Stimulated activated CD8-positive, alpha-beta memory T cell treated with anti-CD3 and anti-CD28 coated beads, Interleukin-4, amount 100 ng/mL, for 24 hours (primary cell): ENCODE results near the gene CHID1.

ENCODE experiments used
- DNase-seq: peaks from one replicate; pipeline ENCODE4 v3.0.0-alpha.2; 2020; ENCODE audit warnings: low read depth

Gene CHID1

DNA sequence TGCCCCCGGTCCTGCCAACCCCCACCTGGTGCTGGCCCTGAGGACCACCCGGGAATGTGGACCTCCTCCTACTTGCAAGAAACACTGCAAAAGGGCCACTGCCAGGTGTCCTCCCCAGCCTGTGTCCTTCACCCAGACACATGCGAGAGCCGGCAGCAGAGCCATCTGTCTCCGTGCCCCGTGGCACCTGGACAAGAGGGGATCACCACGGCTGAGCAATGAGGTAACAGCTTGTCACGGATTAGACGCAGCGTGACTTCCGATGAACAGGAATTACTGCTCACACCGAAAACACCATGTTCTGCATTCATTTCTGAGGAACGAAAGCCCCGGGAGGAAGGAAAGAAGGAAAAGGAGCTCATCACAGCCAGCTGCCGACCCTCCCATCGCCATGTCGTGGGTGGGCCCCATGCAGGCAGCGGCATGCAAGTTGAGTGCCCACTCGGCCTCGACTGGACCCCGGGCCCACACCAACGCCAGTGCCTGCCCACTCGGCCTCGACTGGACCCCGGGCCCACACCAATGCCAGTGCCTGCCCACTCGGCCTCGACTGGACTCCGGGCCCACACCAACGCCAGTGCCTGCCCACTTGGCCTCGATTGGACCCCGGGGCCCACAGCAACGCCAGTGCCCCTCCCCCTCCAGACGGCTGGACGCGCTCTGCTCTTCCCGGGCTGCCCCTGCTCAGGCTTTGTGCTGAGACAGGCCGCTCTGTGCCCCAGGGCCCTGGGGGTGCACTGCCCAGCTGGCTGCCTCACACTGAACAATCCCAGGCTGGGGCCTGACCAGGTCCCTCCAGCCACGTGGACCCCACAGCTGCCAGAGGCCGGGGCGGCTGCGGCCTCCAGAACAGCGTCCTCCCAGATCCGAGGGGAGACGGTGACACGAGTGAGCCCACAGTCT lies 22.0 kb downstream of the CHID1 start:
- DNase-seq = no peak

DNA sequence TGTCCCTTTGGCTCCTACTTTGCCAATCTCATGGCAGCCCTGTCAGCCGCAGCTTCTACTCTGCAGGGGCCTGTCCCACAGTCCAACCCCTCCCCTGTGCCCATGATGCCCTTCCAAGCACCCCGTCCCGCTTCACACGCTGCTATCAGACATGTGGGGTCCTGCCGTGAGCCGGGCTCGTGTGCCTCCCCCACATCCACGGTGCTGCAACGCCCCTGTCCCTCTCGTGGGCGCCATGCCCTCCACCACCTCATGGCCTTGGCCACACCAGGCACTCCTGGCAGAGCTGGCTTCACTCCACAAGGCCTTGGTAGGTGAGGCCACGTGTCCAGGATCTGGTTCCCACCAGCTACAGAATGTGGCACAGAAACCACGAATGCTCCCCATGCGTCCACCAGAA lies 23.0 kb downstream of the CHID1 start:
- DNase-seq = no peak

DNA sequence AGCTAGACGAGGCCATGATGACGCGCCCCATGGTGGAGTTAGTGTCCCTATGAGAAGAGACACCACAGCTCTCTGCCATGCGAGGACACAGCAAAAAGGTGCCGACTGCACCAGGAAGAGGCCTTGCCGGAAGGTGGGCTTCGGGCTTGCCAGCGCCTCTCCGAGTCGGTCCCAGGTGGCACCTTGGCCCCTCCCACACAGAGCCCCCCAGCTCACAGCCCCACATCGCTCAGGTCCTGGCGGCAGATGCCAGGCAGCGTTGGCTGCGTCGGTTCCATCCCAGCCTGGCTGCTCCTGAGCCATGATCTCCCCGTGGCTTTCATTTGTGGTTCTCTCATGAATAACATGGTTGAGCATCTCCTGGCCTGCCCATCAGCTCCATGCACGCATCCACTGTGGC lies 24.0 kb downstream of the CHID1 start:
- no peak for DNase-seq

DNA sequence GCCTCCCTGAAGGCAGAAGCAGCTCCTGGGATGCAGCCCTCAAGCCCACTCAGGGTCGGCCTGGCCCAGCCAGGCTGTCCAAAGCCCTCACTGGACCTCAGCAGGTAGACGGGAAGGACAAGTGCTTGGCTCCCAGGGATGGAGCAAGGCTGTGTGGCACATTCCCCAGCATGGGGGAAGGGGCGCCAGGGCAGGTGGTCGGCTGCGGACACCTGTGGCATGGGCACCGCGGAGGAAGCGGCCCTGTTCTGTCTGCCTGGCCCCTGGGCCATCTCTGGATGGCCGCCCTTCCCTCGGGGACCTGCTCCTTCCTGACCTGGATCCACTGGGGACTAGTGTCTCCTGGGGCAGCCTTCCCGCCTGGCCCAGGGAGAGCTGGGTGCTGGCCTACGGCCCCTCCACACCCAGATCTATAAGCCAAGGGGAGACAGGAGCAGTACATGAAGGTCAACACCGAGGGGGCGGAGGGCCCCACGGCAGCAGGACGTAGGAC lies 26.0 kb downstream of the CHID1 start:
- DNase-seq = no peak

DNA sequence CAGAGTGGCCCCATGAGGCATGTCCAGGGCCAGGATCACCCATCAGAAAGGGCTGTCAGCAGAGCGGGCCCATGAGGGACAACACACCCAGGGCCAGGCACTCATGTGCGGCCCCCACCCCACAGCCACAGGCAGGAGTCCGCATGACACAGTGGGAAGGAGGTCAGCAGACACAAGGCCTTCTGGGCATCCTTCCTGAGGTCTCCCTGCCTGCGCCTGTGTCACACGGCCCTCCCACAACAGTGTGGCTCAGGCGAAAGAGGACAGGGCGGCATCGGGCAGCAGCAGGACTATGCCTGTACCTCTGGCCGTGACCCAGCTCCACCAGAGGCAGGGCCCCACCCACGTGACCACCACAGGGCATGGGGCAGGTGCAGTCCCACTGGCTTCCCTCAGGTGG lies 27.1 kb downstream of the CHID1 start:
- no peak for DNase-seq

DNA sequence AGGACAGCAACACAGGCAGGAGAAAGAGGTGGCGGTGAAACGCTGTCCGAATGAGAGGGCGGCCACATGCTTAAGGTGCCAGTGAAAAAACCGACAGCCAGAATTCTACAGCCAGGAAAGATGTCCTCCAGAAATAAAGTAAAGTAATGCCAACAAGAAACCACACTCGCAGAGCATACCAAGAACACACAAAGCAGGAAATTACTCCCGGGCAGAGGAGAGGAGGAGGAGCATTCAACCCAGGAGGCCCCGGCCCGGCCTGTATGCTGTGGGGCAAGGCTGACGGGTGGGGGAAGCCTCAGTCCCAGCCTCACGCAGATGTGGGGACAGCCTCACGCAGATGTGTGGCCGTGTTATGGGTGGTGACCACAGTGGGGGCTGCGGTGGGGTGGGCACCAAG lies 28.0 kb downstream of the CHID1 start:
- no peak for DNase-seq

DNA sequence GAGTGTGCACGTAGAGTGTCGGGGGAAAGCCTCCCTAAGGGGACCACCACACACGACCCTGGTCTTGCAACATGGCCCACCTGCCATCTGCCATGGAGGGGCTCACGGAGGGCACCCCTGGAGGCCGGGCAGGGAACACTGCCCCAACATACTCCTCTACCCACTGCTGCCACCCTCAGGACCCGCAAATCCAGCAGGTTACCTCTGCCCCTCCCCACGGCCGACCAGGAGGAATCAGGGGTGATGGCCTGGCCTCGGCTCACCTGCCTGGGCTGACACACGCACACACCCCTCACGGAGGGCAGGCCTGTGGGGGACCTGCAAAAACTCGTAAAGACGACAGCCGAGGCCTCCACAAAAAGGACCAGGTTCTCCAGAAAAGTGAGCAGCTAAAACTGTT lies 30.2 kb downstream of the CHID1 start:
- DNase-seq = no peak

DNA sequence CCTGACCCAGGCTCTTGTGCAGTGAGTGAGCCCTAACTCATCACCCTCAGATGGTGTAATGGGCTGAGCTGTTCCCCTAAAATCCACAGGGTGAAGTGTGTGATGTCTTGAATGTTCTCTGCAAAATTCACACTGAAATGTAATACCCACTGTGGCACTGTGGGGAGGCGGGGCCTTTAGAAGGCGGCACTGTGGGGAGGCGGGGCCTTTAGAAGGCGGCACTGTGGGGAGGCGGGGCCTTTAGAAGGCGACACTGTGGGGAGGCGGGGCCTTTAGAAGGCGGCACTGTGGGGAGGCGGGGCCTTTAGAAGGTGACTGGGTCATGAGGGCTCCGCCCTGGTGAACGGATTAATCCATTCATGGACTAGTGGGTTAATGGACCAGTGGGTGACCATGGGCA lies 33.0 kb downstream of the CHID1 start:
- DNase-seq = no peak

DNA sequence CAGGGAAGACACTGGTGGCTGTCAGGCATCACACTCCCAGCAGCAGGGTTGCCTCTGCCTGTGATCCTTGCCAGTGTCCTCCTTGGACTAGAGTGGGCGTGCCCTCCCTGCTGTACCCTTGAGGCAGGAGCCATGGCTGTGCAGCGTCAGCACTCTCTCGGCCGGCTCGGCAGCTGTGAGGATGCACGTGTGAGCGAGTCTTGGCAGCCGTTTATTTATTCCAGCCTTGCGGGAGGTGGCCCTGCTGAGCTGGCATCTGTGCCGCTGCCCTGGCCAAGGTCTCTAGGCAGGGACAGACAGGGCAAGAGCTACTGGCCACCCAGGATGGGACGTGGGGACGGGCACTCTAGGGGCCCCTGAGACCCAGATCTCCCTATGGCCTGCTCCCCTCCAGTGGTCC lies 34.1 kb downstream of the CHID1 start:
- DNase-seq = no peak

DNA sequence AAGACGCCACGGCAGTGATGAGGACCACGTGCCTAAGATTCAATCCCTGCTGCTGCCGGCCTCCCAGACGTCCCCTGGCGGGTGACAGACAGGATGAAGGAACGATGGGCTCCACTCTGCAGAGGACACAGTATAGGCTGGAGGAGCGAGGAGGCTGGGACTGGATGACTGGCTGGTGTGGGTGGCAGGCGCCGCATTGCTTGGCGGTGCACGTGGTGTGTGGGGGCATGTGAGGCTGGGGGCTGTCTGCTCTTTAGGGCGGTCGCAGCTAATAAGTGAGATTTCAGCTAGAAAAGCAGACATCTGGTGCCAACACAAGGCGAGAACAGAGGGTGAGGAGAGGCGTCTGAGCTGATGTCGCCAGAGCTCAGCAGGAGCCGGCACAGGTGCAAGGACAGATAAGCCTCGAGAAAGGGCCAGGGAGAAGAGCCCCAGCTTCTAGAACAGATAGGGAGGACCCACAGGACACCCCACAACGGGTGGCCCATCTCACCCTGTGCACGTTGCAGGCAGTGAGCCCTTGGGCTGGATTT lies 34.8 kb downstream of the CHID1 start:
- DNase-seq = no peak

DNA sequence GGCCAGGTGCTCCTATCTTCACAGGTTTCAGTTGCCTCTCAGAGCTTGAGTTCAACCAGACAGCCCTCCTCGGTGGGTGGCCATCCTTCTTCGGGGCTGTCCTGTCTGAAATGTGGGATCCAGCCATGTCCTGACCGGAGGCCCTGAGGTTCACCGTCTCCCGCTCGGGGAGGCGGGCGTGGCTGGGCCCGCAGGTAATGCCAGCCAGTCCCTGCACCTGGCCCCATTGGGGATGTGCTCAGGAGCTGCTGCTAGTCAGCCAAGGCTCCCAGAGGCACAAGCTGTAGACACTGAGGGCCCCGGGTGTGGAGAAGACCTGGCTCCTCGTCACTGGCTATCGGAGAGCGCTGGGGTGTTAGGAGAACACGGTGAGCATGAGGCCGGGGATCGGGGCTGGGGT lies 35.4 kb downstream of the CHID1 start:
- DNase-seq = no peak

DNA sequence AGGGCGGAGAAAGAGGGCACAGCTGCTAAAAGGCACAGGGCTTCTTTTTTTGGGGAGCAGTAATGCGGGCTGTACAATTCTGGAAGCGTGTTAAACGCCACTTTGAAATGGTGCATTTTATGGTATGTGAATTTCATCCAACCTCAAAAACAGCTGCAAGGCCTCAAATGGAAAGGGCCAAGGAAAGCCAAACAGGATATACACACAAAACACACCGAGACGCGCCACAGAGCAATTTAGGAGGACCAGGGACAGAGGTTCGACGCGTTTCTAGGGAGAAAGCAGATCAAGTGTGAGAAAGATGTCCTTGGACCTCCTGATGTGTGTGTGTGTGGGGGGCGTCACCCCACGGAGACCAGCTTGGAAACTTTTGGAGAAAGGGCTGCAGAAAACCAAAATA lies 36.9 kb downstream of the CHID1 start:
- no peak for DNase-seq

DNA sequence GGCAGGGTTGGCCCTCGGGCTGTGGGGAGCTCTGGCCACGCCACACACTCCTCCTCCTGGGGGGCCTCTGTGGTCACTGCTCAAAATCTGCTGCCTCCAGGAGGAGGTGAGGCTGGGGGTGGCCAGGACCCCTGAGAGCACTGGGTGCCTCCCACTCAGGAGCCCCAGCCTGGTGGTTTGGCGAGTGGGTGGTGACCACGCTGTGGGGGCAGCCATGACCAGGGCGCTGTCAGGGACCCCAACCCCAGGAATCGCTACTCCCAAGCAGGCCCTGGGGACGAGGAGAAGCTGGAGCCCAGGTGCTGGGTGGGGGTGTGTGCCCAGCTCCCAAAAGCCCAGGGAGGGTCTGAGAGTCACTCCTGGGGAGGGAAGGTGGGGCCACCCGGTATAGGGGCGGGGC lies 37.8 kb downstream of the CHID1 start:
- DNase-seq = no peak

DNA sequence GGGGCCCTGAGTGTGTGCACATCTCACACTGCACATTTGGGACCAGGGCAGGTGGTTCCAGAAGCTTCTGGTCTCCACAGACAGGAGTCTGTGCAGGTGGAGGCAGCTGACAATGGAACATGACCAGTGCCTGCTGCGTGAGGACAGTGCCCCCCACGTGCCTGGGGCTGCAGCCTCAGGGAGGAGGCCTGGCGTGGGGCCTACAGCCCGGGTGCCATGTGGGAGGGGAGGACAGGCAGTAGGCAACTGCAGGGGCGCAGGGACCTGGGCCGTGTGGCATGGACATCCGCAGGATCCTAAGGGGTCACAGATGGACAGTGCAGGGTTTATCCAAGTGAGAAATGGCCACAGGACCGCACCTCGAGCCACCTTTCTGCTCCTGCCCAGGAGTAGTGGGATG lies 39.1 kb downstream of the CHID1 start:
- DNase-seq = no peak

DNA sequence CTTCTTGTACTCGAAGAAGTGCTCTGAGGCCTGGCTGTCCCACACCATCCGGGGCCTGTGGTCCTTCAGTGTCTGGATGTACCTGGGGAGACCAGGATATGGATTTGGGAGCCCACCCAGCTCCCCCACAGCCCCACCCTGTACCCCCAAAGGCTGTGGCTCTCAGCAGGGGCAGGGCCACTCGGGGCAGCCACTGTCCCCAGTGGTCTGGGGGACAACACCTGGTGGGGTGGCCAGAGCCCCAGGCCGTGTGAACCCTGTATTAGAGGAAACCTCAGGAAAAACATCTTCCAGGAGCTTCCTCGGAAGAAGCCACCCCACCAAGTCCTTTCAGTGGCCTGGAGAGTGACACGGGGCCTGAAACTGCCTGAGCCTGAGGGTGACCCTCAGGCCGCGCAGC lies 40.2 kb downstream of the CHID1 start:
- no peak for DNase-seq

DNA sequence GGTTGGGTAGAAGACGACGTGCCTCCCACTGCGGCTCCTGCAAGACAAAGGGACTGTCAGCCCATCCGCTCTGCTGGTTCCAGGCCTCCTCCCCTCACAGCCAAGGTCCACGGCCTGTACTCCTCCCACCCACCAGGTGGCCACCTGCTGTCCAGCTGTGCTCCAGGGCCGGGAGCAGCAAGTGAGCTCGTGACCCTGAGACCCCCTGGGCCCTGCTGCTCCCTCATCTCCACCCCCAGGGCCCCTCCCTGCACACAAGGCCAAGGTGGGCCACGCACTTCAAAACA lies 40.5 kb downstream of the CHID1 start:
- DNase-seq = no peak

DNA sequence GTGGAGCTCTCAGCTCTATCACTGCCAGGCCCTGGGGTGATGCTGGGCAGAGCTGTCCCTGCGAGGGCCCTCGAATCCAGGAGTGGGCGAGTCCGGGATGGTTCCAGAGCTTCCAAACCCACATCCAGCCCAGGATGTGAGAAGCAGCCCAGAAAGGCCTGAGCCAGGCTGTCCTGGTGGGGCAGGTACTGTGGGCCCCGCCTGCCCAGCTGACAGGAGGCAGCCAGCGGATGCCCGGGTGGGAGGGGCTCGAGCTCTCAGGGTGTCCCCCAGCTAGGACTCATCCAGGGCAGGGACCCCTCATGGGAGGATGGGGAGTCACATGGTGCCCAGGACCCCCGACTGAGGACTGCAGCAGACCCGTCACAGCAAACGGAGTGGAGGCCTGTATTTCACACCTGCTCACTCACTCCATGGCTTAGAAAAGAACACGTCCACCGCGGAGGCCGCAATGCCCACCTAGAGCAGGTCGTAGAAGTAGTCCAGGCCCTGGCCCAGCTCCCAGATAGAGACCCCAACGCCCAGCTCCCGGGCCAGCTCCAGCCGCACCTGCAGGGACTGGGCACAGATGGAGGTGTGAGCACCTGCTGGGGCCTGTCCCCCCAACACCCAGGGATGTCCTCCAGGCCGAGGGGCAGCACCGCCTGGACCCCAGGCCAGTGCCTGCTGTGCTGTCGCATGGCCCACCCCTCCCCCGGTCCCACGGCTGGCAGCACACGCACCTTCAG lies 41.0 kb downstream of the CHID1 start:
- DNase-seq = no peak

DNA sequence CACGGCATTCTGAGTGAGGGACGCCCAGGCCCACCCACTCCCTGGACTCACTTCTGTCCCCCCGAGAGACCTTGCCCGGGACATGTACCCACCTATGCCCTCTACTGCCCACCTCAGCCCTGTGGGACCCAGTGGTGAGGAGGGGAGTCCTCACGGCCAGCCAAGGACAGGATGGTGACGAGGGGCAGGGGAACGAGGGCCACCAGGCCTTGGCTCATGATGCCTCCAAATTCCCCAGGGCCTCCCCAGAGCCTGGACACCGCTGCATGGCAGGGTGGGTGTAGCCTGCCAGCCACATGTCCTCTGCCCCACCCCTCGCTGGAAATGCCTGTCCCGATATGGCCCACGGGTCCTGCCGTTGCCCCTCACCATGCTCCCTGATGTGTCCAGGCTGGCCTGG lies 41.8 kb downstream of the CHID1 start:
- DNase-seq = no peak

DNA sequence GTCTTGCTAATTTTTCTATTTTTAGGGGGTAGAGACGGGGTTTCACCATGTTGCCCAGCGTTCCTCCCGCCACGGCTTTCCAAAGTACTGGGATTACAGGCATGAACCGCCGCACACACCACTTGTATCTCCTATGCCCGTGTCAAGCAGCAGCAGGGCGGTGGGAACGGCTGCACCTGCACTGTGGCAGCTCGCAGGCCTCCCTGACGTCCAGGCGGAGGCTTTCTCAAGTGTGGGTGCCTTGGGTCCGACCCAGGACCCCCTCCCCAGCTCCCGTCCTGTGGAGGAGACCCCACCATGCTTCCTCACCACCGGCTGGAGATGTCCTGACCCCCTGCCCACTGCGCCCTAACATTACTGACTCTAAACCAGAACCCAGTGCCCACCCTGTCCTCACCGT lies 42.2 kb downstream of the CHID1 start:
- no peak for DNase-seq

DNA sequence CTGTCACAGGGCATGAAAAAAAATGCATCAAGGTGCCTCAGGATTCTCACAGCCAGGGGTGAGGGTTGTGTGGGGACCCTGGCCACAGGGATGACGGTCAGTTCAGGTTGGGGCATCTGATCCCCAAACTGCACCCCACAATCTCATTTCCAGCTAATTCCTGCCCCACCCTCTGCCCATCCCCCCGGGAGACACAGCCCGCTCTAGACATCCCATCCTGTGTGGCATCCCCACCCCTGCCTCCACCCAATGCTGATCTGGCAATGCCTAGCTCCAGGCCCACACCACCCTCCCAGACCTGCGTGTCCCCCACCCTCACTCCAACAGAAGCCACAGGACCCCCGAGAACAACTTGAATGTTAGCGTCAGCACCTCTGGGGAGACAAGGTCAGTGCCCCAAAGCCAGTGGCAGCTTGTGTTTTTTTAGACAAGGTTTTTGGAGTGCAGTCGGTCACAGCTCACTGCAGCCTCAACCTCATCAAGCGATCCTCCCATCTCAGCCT lies 42.7 kb downstream of the CHID1 start:
- DNase-seq = no peak

DNA sequence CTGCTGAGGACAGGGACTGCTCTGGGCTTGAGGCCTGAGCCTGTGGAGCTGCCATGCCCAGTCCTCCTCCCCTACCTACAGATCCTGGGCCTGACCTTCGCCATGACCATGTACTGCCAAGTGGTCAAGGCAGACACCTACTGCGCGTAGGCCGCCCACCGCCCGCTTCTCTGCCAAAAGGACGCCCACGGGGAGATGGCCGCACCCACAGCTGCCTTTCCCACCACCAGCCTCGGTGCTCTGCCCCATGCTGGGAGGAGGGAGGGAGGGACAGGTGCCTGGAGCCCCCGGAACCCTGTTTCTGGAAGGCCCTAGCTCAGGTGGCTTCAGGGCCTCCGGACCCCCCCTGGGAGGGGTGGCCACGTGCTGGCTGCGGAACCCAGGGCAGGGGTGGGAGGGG lies 44.1 kb downstream of the CHID1 start:
- no peak for DNase-seq

DNA sequence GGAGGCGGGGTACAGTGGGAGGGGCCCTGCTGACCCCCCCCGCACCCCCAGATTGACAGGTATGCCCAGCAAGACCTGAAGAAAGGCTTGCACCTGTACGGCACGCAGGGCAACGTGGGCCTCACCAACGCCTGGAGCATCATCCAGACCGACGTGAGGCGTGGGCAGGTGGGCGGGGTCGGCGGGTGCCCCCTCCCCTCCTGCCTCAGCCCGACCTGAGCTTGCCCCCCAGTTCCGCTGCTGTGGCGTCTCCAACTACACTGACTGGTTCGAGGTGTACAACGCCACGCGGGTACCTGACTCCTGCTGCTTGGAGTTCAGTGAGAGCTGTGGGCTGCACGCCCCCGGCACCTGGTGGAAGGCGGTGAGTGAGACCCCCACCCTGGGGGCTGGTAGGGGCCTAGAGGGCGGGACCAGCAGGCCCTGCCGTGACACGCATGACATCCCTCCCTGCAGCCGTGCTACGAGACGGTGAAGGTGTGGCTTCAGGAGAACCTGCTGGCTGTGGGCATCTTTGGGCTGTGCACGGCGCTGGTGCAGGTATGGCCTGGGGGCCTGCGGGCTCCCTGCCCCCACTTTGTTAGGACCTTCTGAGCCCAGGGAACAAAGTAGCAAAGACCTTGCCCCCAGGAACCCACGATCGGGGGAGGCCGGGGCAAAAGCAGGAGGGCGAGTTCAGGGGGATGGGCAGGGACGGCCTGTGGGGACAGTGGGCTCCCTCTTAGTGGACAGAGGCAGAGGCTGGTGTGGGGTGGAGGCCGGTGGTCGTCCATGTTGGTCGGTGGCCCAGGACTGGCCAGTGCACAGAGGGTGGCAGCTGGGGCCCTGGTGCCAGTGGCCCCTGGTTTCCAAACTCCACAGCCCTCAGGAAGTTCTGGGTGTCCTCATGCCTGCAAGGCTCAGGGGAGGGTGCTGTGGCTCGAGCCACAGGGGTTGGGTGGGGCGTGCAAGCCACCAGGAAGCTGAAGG lies 44.9 kb downstream of the CHID1 start:
- no peak for DNase-seq
